Measurements from ENCODE around the gene GOLGA6L24. TPM values are rescaled to one million over a fixed set of nuclear protein-coding genes. Genes with fewer than 3 reads are reported as not detected.

The GOLGA6L24 gene
- total RNA-seq: not detected in 2 replicates

GRCh38 chr15:28357984-28358383 lies at the start of gene GOLGA6L24:
Gene GOLGA6L24 (minus strand): TSS chr15:28358084. CDS start chr15:28358023, 61 bp downstream.

GRCh38 chr15:28378364-28378763 lies 20.5 kb upstream of the GOLGA6L24 start, which contains the start of gene GOLGA8F:
Gene GOLGA8F (plus strand): TSS chr15:28378664. CDS start chr15:28378762, 98 bp downstream.

GRCh38 chr15:28322129-28322588 lies 35.7 kb downstream of the GOLGA6L24 start, which contains the start of gene HERC2:
Gene HERC2 (minus strand): TSS chr15:28322179. CDS start chr15:28321433, 746 bp downstream.

Other genes with a start within 250 kb of the GOLGA6L24 start
- 43.9 and 75.8 TPM in 2 replicates for gene HERC2, start 35.9 kb downstream of the GOLGA6L24 start, total RNA-seq
- not detected in 2 replicates for gene GOLGA8F, start 20.6 kb upstream of the GOLGA6L24 start, total RNA-seq
- gene GOLGA8G, start 174.9 kb upstream of the GOLGA6L24 start, total RNA-seq: under 0.01 TPM in 1 of 2 replicates, not detected in the other
- not detected in 2 replicates for gene GOLGA6L25, start 195.5 kb upstream of the GOLGA6L24 start, total RNA-seq